GM18517 (cell line): ENCODE data around the gene SIM1.

Experiments used
- ATAC-seq: cut with Tn5 transposase; IDR thresholded peaks from one replicate; pipeline ENCODE4 v1.9.1; 2021; ENCODE audit warnings: mild to moderate bottlenecking, moderate library complexity; ENCODE audit not compliant: unreplicated experiment

Gene SIM1

GRCh38 chr6:100458841-100459591 lies 5.7 kb downstream of the SIM1 start:
- ATAC-seq = no peak

- ATAC-seq = no peak
Measured at GRCh38 chr6:100457311-100457990, 7.3 kb downstream of the SIM1 start.

- no peak for ATAC-seq
Measured at GRCh38 chr6:100456908-100457235, 7.8 kb downstream of the SIM1 start.

- ATAC-seq = no peak
Measured at GRCh38 chr6:100456141-100456907, 8.4 kb downstream of the SIM1 start.

GRCh38 chr6:100455230-100456124 lies 9.2 kb downstream of the SIM1 start:
- ATAC-seq = no peak

- no peak for ATAC-seq
Measured at GRCh38 chr6:100454551-100455229, 10.0 kb downstream of the SIM1 start.

- ATAC-seq = no peak
Measured at GRCh38 chr6:100453701-100454521, 10.8 kb downstream of the SIM1 start.

- ATAC-seq = no peak
Measured at GRCh38 chr6:100452998-100453397, 11.7 kb downstream of the SIM1 start.

- no peak for ATAC-seq
Measured at GRCh38 chr6:100451577-100451976, 13.1 kb downstream of the SIM1 start.

- no peak for ATAC-seq
Measured at GRCh38 chr6:100449239-100449691, 15.5 kb downstream of the SIM1 start.

GRCh38 chr6:100447900-100448748 lies 16.6 kb downstream of the SIM1 start:
- no peak for ATAC-seq

- ATAC-seq = no peak
Measured at GRCh38 chr6:100447081-100447899, 17.4 kb downstream of the SIM1 start.

- no peak for ATAC-seq
Measured at GRCh38 chr6:100446115-100447080, 18.3 kb downstream of the SIM1 start.

GRCh38 chr6:100445512-100445911 lies 19.2 kb downstream of the SIM1 start:
- no peak for ATAC-seq

GRCh38 chr6:100440935-100441334 lies 23.8 kb downstream of the SIM1 start:
- ATAC-seq = no peak

GRCh38 chr6:100435299-100435698 lies 29.4 kb downstream of the SIM1 start:
- no peak for ATAC-seq
